NCI-H187 treated with DMSO at 0.1 percent for 48 hours (cell line): Measurements from ENCODE around the gene APOBEC3F.
"Not testable (repeated sequence)": the region's sequence is repeated elsewhere in the genome, so short reads cannot be mapped to it uniquely, and the experiment has no call there.

Experiments used
- DNase-seq: peaks from one replicate; lab custom pipeline; 2025; lab: John Stamatoyannopoulos, UW

APOBEC3F gene

GRCh38 chr22:39040538-39041296 is at the start of gene APOBEC3F:
TSS of gene APOBEC3F (plus strand) at chr22:39040864. CDS start at chr22:39040961, 97 bp downstream.
- not testable (repeated sequence) for DNase-seq

GRCh38 chr22:38992871-38993371 is 47.7 kb upstream of the APOBEC3F start:
- not testable (repeated sequence) for DNase-seq

GRCh38 chr22:38996105-38996504 is 44.6 kb upstream of the APOBEC3F start:
- no peak for DNase-seq

- no peak for DNase-seq
Observed at GRCh38 chr22:38997518-38997917, 43.1 kb upstream of the APOBEC3F start.

GRCh38 chr22:39003165-39003638 is 37.5 kb upstream of the APOBEC3F start:
- no peak for DNase-seq

GRCh38 chr22:39007177-39007576 is 33.5 kb upstream of the APOBEC3F start:
- no peak for DNase-seq

GRCh38 chr22:39008271-39008850 is 32.3 kb upstream of the APOBEC3F start:
- DNase-seq: not testable (repeated sequence)

GRCh38 chr22:39010946-39011345 is 29.7 kb upstream of the APOBEC3F start:
- no peak for DNase-seq

- DNase-seq: no peak
Observed at GRCh38 chr22:39012533-39013511, 27.8 kb upstream of the APOBEC3F start.

- DNase-seq: not testable (repeated sequence)
Observed at GRCh38 chr22:39013561-39013941, 27.1 kb upstream of the APOBEC3F start.

GRCh38 chr22:39013942-39014722 is 26.5 kb upstream of the APOBEC3F start, which contains the start of gene APOBEC3C:
TSS of gene APOBEC3C (plus strand) at chr22:39014257. CDS start at chr22:39014363, 106 bp downstream.
- DNase-seq: no peak

- DNase-seq: not testable (repeated sequence)
Observed at GRCh38 chr22:39014723-39015121, 25.9 kb upstream of the APOBEC3F start.

- DNase-seq: no peak
Observed at GRCh38 chr22:39016592-39016991, 24.1 kb upstream of the APOBEC3F start.

GRCh38 chr22:39017596-39018365 is 22.9 kb upstream of the APOBEC3F start:
- no peak for DNase-seq

GRCh38 chr22:39020021-39020651 is 20.5 kb upstream of the APOBEC3F start:
- DNase-seq: not testable (repeated sequence)

- DNase-seq: no peak
Observed at GRCh38 chr22:39021552-39022250, 19.0 kb upstream of the APOBEC3F start.

- DNase-seq: no peak
Observed at GRCh38 chr22:39024519-39025308, 15.9 kb upstream of the APOBEC3F start.

- no peak for DNase-seq
Observed at GRCh38 chr22:39026509-39027150, 14.0 kb upstream of the APOBEC3F start.
